PC-3 (cell line): ENCODE results near the gene TGFB1. TPM values are rescaled to one million over a fixed set of nuclear protein-coding genes. Genes with fewer than 3 reads are reported as not detected.

Experiments used
- ATAC-seq: fragments of 200-7000 bp; cut with Tn5 transposase; 2 replicates; pipeline ENCODE4 v1.9.1; 2020; ENCODE audit warnings: mild to moderate bottlenecking, moderate library complexity
- BruUV-seq: library from RNA; stranded (reverse); fragments of 400-500 nt; replicated peaks from 2 replicates; lab custom pipeline; 2021; lab: Mats Ljungman, UMichigan
- CTCF ChIA-PET: fragments of 300-600 bp; sonication (Branson Sonifier 250); formaldehyde crosslinking; loops from one replicate; lab custom pipeline; 2022; ENCODE audit warnings: antibody characterized with exemption; lab: Charles Lee
- POLR2A ChIA-PET: fragments of 300-600 bp; sonication (Branson Sonifier 250); formaldehyde crosslinking; loops from one replicate; lab custom pipeline; 2022; ENCODE audit warnings: antibody characterized with exemption; ENCODE audit not compliant: unreplicated experiment; lab: Charles Lee
- DNase-seq: peaks from one replicate; pipeline ENCODE4 v3.0.0-alpha.2; 2015
- H2AFZ ChIP-seq: fragments of 300-600 bp; sonication (generic); 2 replicates; pipeline ENCODE4 v1.6.0; 2016; ENCODE audit warnings: antibody characterized with exemption, low read length
- H3F3A ChIP-seq: fragments of 300-600 bp; sonication (generic); one replicate; pipeline ENCODE4 v1.6.0; 2017; ENCODE audit warnings: antibody characterized with exemption, low read length, control low read depth, mild to moderate bottlenecking; ENCODE audit not compliant: unreplicated experiment
- H3K27ac ChIP-seq: fragments of 300-600 bp; sonication (generic); 2 replicates; pipeline ENCODE4 v1.5.1; 2016; ENCODE audit warnings: mild to moderate bottlenecking, low read length
- H3K27me3 ChIP-seq: fragments of 300-600 bp; sonication (generic); 2 replicates; pipeline ENCODE4 v1.6.1; 2016; ENCODE audit warnings: low read length, mixed read lengths
- H3K36me3 ChIP-seq: fragments of 300-600 bp; sonication (generic); 2 replicates; pipeline ENCODE4 v1.6.1; 2016; ENCODE audit warnings: low read depth, mixed run types, low read length, mixed read lengths
- H3K4me1 ChIP-seq: fragments of 300-600 bp; sonication (generic); 2 replicates; pipeline ENCODE4 v1.5.1; 2016; ENCODE audit warnings: low read length; ENCODE audit not compliant: insufficient read depth
- H3K4me2 ChIP-seq: fragments of 300-600 bp; sonication (generic); 2 replicates; pipeline ENCODE4 v1.6.0; 2016; ENCODE audit warnings: low read length
- H3K4me3 ChIP-seq: fragments of 300-600 bp; sonication (generic); 2 replicates; pipeline ENCODE4 v1.5.1; 2016; ENCODE audit warnings: mild to moderate bottlenecking, low read length, mixed read lengths
- H3K79me2 ChIP-seq: fragments of 300-600 bp; sonication (generic); 2 replicates; pipeline ENCODE4 v1.6.1; 2017; ENCODE audit warnings: low read length, mixed read lengths
- H3K9ac ChIP-seq: fragments of 300-600 bp; sonication (generic); 2 replicates; pipeline ENCODE4 v1.6.0; 2016; ENCODE audit warnings: mild to moderate bottlenecking, low read length
- H3K9me2 ChIP-seq: fragments of 300-600 bp; sonication (generic); replicated peaks from 2 replicates; pipeline ENCODE4 v1.6.1; 2016; ENCODE audit warnings: mixed run types, low read length, mixed read lengths
- H3K9me3 ChIP-seq: fragments of 300-600 bp; sonication (generic); 2 replicates; pipeline ENCODE4 v1.6.1; 2016; ENCODE audit warnings: low read length, mixed read lengths
- H4K20me1 ChIP-seq: fragments of 300-600 bp; sonication (generic); 2 replicates; pipeline ENCODE4 v1.6.1; 2016; ENCODE audit warnings: low read length, mixed read lengths
- CTCF ChIP-seq: fragments of 300-600 bp; sonication (generic); conservative IDR thresholded peaks from 2 replicates; pipeline ENCODE4 v1.5.1; 2017; ENCODE audit warnings: antibody characterized with exemption, low read depth, mild to moderate bottlenecking, low read length
- EZH2 ChIP-seq: fragments of 300-600 bp; sonication (generic); IDR thresholded peaks from one replicate; pipeline ENCODE4 v1.6.1; 2017; ENCODE audit warnings: antibody characterized with exemption, mild to moderate bottlenecking, low read length; ENCODE audit not compliant: unreplicated experiment
- EZH2phosphoT487 ChIP-seq: fragments of 300-600 bp; sonication (generic); IDR thresholded peaks from 2 replicates; pipeline ENCODE4 v1.6.1; 2018; ENCODE audit warnings: mild to moderate bottlenecking, antibody characterized with exemption, low read length, borderline replicate concordance
- intact Hi-C: fragments of 100-400 bp; cut with micrococcal nuclease; formaldehyde crosslinking; loops from 2 replicates; pipeline ENCODE4 v1.9.0; 2023
- total RNA-seq: library from RNA; depleted of rRNA; stranded (reverse); fragments of >200 nt; gene quantifications from 2 replicates; pipeline ENCODE4 v1.2.3, GENCODE V29; 2014

Gene TGFB1
- total RNA-seq, 1 experiment from 2014 or later = 16.4 TPM

- DNase-seq = peak; percentile 55
- no peaks in the 10 kb centered on the region for H3K27me3 ChIP-seq
- peak overlapping the region; percentile 64 for H3K4me2 ChIP-seq
- H3K9ac ChIP-seq = peak overlapping the region; percentile 79
- no peak overlapping the region for H2AFZ ChIP-seq
- CTCF ChIA-PET = interaction anchor here (0.6 kb wide), 2 partner anchors 30 to 74 kb away, joined by 7 to 14 read pairs; no protein-coding TSS in a partner anchor
- peak; percentile 31 for ATAC-seq
- peaks cover 73% of the 10 kb centered on the region for H3K4me1 ChIP-seq
- BruUV-seq = no TSS peak
- no peak overlapping the region for H3K4me3 ChIP-seq
- no peaks in the 10 kb centered on the region for H3K36me3 ChIP-seq
- peaks cover 6% of the 10 kb centered on the region for H3K79me2 ChIP-seq
- POLR2A ChIA-PET = interaction anchor here (0.6 to 0.7 kb wide), 2 partner anchors 334 to 892 kb away, joined by 9 to 17 read pairs; partner anchors contain the start of gene CYP2B6
- intact Hi-C loops = no loop called here
- no peaks in the 10 kb centered on the region for H3K9me3 ChIP-seq
- TF ChIP-seq EZH2 (no peak), EZH2phosphoT487 (no peak), CTCF (no peak)
- no peaks in the 10 kb centered on the region for H3K9me2 ChIP-seq
- H3F3A ChIP-seq = peaks cover 7% of the 10 kb centered on the region
- H4K20me1 ChIP-seq = no peaks in the 10 kb centered on the region
- peak overlapping the region; percentile 97 for H3K27ac ChIP-seq
These were observed 28.6 kb downstream of the TGFB1 start for GRCh38 chr19:41324921-41325639.

GRCh38 chr19:41324231-41324702, 29.5 kb downstream of the TGFB1 start:
- ChIA-PET CTCF (no interaction called here), POLR2A (no interaction called here)
- peak overlapping the region; percentile 65; the same call in 1 of the 2 replicates for H3K4me2 ChIP-seq
- peaks cover 6% of the 10 kb centered on the region for H3K79me2 ChIP-seq
- H3K4me1 ChIP-seq = peaks cover 73% of the 10 kb centered on the region
- TF ChIP-seq EZH2phosphoT487 = no peak
- no peak for TF ChIP-seq EZH2
- no peak for TF ChIP-seq CTCF
- peaks cover 7% of the 10 kb centered on the region for H3F3A ChIP-seq
- no peaks in the 10 kb centered on the region for H3K9me2 ChIP-seq
- intact Hi-C loops = no loop called here
- TSS peak; percentile 19 for BruUV-seq
- ATAC-seq = no peak
- H3K4me3 ChIP-seq = no peak overlapping the region
- DNase-seq = no peak
- H3K9ac ChIP-seq = peak overlapping the region; percentile 79
- no peaks in the 10 kb centered on the region for H4K20me1 ChIP-seq
- no peaks in the 10 kb centered on the region for H3K9me3 ChIP-seq
- no peak overlapping the region for H2AFZ ChIP-seq
- no peaks in the 10 kb centered on the region for H3K36me3 ChIP-seq
- H3K27me3 ChIP-seq = no peaks in the 10 kb centered on the region
- peak overlapping the region; percentile 97 for H3K27ac ChIP-seq
